ENCODE results near the gene EPM2AIP1.

The EPM2AIP1 gene

DNA sequence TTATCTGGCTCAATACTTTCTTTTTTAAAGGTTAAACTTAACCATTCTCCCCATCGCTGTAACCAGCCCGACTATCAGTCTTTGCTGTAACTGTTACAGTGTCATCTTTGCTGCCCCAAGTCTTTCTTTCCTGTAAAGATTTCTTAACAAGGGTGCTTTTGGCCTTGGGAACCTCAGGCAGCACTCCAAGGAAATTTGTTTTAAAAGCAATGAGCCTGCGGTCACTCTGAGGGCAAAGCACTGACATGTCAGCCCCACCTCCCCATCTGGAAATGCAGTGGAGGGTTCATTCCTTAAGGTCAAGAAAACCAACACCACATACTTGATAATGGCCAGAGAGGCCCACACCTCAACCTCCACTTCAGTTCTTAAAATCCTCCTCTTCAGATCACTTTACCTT is 51.3 kb downstream of the EPM2AIP1 start:
- no peak overlapping the region for H3K4me3 ChIP-seq (ENCODE audit: low read depth, low read length)
- no peak for TF ChIP-seq CTCF (IDR thresholded peaks at IDR 0.05; ENCODE audit: borderline replicate concordance, insufficient read depth, low read depth, low read length)

GRCh38 chr3:36941162-36941561 is 51.8 kb downstream of the EPM2AIP1 start:
- TF ChIP-seq CTCF (IDR thresholded peaks at IDR 0.05; ENCODE audit: borderline replicate concordance, insufficient read depth, low read depth, low read length) = no peak

DNA sequence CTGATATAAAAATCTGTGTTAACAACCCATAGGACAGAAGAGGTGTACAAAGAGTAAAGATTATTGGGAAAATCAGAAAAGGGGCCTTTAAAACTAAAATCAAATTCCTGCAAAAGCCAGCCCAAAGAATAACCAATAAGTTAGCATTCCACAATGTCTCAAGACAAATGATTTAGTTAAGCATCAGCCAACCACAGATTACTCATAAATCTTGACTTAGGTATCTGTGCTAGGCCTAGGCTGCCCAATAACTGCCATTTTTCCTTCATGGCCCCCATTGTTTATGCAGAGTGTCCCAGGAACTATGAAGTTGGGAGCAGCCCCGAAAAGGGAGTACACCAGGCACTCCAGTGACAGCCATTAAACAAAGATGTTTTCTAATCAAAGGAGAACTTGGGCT is 55.4 kb downstream of the EPM2AIP1 start:
- TF ChIP-seq CTCF (IDR thresholded peaks at IDR 0.05; ENCODE audit: borderline replicate concordance, insufficient read depth, low read depth, low read length) = no peak

More at GRCh38 chr3:36941162-36941561, 51.8 kb downstream of the EPM2AIP1 start:
- no peak overlapping the region for H3K4me3 ChIP-seq (ENCODE audit: low read depth, low read length)

More for the DNA sequence above, 55.4 kb downstream of the EPM2AIP1 start:
- H3K4me3 ChIP-seq (ENCODE audit: low read depth, low read length) = no peak overlapping the region

Data from GM12875 (cell line).